Measurements from ENCODE around the gene AHNAK.

- TF ChIP-seq CTCF (IDR thresholded peaks at IDR 0.05; ENCODE audit: insufficient read depth, low read length, poor library complexity, severe bottlenecking) = no peak
- no peak for TF ChIP-seq EZH2phosphoT487 (conservative IDR thresholded peaks at IDR 0.05; ENCODE audit: low read length)
Observed at GRCh38 chr11:62498492-62499286, 47.9 kb downstream of the AHNAK start.
